Dermis microvascular lymphatic vessel endothelial cell (primary cell): ENCODE measurements around the gene PKP4. TPM values are rescaled to one million over a fixed set of nuclear protein-coding genes. Genes with fewer than 3 reads are reported as not detected.

ENCODE experiments used
- DNase-seq, 2 donors: peaks; one replicate each; pipeline versions ENCODE4 v3.0.0 to v3.0.0-alpha.2; 2010; ENCODE audit warnings: low read depth in 2 of 2
- total RNA-seq: library from RNA; depleted of rRNA; stranded (reverse); fragments of >200 nt; gene quantifications from 2 replicates; pipeline ENCODE4 v1.2.1, GENCODE V29; 2014

The PKP4 gene
- total RNA-seq, 1 donor from 2014 or later: 29.5 TPM

DNA sequence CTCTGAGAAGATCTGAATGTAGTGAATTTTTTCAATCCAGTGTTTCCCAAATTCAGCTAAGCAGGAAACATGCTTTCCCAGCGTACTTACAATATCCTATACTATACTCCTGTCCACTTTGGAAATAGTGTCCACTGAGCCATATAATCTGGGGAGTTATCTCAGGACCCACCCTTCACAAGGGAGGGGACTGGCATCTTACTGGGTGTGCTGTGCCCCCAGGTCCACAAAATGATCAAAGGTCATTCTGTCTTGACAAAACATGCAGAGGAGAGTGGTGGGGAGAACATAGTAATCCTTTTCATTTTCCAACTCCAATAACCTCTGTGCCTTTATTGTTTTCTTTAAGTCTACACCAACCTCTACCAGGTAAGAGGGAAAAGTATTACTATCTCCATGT lies 258.6 kb downstream of the PKP4 start:
- DNase-seq: no peak

DNA sequence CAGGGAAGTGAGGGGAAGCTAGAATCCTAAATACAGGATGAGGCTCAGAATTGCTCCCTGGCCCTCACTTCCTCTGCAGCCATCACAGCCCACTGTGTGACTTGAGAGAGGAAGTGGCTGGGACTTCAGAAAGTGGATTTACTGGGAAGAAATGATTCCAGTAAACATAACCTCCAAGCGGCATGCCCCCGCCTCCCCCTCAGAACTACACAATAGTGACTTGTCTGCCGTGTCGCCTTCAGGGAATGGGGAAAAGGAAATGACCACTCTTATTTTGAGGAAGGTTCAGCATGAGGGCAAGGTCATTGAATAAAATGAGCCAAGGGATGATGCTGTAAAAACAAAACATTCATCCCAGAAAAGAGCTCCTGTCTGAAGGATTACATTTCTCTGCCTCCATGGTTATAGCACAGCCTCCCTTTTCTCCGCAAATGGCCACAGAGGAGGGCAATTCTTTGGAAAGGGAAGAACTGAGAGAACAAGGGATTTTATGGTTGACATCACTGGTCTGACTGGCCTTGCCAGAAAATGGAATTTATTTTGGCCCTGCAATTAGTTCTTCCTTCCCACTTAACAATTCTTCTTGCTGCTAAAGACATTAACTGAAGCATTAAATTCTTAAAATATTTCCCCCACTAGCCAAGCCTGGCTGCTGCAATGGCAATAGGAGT lies 259.5 kb downstream of the PKP4 start:
- peak; percentile 31 to 97 for DNase-seq

DNA sequence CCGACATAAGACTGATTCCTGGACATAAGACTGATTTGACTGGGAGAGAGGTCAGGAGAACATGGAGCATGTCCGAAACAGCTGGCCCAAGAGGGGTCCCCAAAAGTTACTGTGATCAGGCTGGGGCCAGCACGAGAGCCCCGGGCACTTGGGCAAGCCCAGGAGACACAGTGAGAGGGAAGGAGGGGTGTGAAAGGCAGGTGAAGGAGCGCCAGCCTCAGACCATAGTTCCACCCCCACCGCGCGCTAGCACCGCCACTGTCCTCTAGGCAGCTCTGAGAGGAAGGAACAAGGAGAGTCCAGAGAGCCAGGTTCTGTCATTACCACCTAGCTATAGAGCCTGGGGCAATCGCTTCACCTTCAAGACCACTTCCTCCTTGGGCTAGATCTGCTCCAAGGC lies 260.2 kb downstream of the PKP4 start:
- peak in 1 of 2 donors; percentile 21 for DNase-seq

DNA sequence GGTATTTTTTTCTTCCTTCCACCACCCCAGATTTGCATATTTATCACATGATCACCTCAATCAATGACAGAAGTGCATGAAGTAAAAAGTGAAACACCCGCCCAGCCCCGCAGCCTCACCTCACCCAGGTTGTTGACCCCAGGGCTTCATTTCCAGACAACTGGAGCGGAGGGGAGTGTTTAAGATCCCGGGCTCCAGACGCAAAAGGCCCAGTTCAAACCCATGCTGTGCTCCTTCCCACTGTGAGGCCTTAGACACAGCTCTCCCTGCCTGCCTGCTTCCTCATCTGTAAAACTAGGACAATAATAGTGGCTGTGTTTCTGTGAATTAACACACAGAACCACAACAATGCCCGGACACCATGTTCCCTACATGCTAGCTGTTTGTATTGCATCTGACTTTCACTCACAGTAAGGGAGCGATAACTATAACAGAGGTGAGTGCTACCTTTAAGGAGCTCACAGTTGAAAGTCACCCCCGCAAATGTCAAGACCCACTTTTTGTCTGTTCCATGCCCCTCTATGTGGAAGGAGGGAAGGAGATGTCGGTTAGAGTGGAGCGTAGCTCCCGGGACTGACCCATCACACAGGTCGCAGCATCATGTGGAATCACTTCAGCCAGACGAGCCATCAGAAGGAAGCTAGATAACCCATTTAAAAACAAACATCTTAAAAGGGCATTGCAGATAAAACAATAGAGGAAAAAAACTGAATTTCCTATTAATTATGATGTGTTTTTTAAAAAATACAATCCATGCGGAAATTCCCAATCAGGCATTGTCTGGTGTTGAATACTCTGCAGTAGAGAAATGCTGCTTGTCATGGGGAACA lies 260.8 kb downstream of the PKP4 start:
- DNase-seq: peak; percentile 15 to 77

DNA sequence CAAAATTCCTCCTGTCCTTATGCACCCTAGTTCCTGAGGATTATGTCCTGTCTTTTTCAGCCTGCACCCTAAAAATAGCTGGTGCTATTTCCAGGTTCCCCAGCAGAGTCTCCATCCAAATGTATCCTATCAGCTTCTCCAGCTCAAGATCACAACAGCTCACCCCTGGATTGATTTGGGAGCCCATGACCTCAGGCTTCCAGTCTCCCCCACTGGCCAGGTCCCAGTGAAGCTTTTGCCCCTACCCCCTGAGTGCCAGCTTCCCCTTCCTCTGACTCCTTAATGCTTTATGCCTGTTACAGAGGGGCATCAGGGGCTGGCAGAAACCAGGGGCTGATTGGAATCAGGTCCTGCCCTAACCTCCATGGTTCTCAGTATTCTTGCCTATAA lies 261.4 kb downstream of the PKP4 start:
- DNase-seq: no peak

DNA sequence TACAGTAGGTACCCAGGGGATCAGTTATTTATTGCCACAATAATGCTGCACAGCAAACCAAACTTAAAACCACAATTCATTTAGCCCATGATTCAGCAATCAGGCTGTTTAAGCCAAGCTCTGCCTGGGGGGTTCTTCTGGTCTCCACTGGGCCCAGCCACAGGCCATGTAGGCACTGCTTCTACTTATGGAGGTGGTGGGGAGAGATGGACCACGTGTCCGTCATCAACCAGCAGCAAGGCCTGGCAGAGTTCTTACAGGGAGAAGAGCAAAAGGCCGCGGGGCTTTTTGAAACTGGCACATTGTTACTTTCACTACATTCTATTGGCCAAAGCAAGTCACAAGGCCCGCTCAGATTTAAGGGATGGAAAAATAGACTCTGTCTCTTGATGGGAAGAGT lies 262.1 kb downstream of the PKP4 start:
- DNase-seq: no peak

DNA sequence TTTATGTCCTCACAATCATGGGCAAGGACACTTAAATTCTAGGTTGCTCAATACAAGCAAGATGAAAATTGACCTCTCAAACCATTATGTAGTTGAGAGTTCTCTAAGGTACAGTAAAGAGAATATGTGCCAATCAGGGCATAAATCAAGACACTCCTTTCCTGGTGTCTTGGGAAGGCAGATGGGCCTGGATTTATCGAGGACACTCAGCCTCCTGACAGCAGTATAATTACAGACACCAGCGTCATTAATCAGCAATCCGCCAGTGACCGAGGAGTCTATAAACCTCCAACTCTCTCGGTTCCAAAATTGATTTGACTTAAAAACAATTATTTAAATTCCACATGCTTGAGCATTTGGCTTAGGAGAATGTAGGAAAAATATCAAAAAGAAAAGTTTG lies 262.7 kb downstream of the PKP4 start:
- no peak for DNase-seq

DNA sequence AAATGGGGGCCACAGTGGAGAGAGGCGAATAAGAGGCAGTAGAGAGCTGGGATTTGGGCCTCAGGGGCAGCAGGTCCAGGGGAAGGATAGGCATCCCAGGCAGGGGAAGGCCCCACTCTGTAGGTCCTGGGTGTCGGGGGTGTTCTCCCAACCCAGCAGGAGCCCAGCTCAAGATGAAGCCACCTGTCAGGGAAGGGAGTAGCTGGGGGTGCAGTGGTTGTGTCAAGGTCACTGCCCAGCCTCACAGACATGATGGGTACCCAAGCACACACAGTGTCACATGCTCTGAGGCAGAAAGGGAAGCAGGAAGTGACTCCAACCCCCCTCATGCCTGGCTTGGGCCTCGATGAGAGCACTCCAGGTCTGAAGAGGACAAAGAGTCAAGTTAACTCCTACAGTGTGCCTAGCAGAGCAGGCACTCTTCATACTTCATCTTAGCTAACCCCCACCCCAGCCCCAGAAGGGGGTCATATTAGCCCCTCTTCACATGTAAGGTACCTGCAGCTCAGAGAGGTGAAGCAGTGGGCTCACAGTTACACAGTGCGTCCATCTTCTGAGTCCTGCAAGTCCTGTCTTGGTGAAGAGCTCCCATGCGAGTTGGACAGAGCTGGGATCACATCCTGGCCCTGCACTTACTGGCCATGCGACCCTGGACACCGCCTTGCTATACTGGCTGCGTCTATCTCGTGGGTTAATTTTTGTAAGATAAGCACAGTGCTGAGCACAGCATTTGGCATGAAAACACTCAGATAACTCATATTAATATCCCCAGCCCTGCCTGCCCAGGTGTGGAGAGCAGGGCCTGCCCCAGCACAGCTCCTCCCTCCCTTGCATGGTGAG lies 265.7 kb downstream of the PKP4 start:
- DNase-seq: no peak

DNA sequence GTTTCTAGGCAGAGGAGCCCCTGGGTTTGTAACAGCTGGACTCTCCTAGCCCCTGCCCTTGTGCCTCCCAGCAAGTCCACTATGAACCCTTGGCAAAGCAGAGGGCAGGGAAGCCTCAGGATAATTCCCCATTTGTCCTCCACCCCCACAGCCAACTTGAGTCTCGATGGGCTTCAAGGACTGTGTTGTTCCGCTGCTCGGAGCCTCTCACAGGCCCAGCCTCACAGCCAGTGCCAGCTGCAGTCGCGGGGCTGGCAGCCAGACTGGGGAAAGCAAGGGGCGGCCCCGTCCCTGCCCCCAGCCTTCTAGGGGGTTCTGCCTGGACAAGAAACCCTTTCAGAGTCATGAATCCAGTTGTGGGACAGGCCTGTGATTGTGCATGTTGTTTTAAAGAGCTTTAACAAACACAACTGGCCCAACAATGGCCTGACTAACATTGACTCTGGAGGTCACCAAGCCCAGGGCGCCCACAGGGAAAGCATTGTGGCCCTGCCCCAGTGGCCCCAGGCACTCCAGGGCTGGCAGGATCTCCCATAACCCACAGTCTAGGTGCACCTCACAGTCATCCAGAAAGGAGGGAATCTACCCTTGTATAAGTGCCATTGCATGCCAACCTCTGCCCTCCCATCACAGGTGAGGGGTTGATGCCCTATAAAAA lies 266.6 kb downstream of the PKP4 start:
- no peak for DNase-seq

DNA sequence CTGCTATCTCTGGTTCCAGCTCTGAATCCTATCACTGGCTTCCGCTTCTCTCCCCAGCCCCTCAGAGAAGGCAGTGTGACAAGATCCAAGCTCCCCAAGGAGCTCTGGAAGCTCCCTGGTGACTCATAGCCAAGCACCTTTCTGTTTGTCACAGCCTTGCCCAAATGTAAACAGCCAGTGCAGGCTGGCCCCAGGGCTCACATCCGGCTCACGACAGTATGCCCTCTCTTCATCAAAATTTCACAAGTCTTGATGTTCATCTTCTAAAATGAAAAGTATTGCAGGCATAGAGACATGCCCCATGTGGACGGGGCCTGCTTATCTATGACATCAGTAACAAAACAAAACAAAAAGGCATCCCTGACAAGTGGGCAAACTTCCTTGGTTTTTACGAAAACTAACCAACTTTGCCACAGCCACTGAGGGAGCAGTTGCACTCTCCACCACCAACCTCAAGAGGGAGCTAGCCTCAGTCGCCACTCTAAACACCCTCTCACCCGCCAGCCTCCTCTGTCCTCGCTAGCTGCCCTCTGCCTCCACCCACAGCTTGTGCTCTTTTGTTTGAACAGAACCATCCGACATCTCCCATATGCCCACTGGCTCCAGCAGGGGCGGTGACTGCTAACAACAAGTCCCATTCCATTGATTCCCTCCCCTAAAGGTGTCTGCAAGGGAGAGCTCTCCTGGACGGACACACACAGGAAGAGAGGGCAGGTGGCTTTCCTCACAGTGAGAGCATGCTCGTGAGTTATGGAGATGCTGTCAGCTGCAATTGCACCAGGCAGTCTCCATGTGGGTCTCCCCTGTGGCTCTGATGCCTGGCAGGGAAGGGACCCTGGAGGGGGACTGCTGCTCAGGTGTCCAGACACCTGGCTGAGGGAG lies 267.4 kb downstream of the PKP4 start:
- DNase-seq: no peak

DNA sequence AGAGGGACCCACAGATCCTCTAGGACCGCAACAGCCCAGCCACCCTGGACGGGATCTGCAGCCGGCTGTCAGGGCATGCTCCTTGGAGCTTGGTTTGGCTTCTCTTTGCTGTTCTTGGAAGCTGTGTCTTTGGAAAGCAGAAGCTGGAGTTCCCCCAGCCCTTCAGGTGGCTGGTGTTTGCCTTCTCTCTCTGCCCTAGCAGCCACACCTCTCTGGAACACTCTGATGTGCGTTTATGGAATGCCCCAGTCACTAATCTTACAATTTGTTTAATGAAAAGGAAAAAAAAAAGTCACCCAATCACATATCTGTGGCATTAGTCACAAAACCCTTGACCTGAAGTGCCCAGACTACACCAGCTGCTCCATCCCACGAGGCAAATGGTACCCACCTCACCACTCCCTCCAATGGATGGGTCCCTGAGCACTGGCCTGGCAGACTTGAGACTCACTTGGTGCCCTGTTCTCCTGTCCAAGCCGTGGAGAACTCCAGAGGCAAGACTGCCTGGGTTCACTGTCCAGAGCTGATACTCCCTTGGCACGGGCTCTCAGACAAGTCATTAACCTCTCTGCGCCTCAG lies 268.1 kb downstream of the PKP4 start:
- DNase-seq: no peak

DNA sequence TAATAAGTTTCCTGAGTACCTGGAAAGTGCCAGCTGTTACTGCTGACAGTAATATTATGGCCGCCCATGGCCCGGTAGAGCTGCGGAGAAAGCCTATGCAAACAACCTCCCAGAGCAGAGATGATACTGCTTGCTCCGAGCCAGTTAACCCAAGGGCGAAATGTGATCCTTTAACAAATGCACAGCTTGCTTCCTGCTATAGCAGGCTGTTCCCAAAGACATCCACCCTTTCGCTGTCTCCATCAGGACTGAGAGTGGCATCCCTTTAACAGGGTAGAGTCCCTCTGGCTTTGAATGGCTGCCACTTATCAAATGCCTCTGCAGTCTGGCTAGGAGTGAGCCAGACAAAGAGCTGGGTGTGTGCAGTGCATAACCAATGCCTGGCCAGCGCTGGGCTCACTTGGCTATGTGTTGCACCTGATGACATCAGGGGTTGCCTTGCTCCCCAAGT lies 268.7 kb downstream of the PKP4 start:
- DNase-seq: no peak

DNA sequence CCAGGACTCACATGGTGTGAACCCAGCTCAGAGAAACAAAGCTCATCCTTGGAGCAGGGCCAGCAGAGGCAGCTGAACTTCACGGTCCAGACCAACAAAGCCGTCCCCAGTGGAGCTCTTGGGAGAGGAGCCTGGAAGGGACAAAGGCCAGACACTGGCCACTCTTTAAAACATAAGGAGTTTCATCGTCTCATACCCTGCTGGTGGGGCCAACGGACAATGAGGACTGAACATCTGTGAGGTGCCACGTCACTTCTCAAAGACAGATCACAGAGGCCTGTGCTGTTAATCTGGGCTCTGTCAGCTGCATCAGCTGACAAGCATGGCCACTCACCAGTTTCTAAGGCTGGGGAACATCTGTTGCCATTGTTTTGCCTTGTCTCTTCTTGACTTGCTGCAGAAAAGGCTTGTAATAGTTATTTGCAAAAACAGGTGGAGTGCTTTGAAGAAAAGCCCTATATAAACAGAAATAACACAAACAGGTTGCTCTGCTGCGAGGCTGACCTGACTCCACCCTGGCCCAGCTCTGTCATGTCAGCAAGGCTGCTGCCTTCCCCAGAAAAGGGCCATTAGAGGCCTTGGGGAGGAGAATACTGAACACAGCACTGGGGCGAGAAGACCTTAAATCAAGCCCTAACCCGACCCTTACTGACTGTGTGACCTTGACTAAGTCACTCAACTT lies 270.3 kb downstream of the PKP4 start:
- no peak for DNase-seq

DNA sequence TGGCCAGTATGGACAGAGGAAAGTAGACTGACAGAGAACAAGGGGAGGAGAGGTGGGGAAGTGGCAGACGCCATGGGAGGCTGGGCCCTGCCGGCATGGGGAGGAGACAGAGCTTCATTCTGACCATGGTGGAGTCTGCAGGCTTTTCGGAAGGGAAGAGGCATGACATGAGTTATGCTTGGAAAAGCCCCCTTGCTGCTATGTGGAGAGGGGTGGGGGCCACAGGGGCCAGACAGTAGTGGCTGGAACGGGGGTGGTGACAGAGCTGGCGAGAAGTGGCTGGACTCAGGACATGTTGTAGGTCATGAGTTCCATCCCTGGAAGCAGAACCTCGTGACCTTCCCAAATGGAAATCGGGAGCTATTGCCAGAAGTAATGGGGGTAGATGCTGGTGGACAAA lies 271.7 kb downstream of the PKP4 start:
- no peak for DNase-seq

DNA sequence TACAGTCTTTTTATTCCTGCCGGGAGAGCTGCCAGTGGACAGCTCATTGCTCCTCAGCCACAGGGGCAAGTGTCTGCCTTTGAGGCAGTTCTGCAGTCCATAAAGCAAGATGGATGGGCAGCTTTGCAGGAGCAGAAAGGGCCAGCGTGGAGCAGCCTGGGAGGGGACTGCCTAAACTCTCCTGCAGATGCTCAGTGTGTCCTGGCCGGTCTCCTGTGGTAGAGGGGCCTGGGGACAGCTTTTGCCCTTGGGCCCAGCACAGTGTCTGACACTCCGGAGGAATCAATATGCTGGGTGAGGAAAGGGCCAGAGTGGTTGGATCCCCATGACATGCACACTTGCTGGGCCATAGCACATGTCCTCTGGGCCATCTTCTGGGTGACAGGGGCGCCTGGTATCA lies 272.7 kb downstream of the PKP4 start:
- DNase-seq: no peak

DNA sequence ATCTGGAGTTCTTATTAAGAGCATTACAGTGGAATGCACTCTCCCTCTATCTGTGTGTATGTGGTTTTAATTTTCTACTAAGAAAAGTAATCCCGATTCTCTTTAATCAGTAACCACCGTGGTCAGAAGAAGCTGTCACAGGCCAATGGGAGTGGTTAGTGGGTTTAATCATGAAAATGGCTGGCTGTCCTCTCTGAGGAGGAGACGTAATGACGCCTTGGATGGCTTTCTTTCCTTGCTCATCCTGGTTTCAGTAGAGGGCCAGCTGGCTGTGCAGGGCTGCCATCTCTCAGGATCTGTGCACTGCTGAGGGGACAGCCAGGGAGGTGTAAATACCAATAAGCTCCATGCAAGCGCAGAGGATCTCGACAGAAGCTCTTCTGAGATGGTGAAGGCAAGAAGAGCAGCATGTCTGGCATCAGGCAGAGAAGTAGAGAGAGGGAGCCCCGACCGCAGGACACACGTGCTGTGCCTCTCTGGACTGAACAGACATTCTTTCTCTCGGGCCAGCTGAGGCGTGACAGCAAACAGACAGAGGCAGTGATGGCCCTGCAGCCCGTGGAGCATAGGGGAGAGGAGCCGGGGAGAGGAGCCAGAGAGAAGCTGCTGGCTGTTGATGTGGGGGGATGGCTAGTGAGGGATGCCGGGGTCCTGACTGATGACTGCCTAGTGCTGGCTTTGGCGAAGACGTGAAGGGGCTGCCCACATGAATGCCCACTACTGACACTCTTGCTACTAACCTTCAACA lies 273.3 kb downstream of the PKP4 start:
- no peak for DNase-seq

DNA sequence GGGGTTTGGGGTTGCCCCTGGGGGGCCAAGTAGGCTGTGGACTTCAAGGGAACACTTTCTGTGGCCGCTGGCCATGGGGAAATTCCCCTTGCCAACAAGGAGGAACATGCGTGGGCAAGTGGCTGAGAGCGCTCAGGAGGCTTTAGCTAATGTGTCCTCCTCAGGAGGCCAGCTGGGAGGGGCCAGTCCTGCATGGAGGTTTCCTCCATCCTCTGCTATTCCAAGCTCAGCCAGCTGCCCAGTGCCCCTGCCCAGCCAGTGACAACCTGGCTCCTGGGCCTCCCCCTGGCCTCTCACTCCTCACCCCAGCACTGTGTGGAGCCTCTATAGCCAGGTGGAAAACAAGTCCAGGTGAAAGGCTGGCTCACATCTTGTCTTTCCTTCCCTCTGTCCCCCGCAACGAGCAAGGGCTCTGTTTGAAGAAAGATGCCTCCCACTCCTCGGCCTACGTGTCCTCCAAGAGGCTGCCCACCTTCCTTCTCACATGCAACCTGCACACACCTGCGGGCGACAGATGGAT lies 273.9 kb downstream of the PKP4 start:
- DNase-seq: no peak

DNA sequence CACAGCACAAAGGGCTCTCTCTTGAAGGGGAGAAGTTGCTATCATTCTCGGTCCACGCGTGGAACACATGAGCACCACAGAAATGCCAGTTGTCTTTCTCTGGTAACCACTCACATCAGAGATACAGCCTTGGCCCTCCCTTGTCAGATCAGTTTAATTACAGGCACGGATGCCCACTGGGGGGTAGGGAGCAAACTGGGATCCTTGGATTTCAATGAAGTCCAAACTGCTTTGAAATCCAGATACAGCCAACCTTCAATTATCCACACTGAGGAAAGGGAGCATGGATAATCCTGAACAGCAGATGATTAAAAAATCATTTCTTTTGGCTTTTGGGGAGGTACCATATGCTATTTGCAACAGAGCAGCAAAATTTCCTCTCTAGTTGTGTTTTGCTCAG lies 274.6 kb downstream of the PKP4 start:
- DNase-seq: no peak
